Pancreas (tissue), 10 donors: ENCODE results near the gene MEG3. TPM values are rescaled to one million over a fixed set of nuclear protein-coding genes. Genes with fewer than 3 reads are reported as not detected.

Experiments used
- ATAC-seq, 4 donors: fragments of 200-7000 bp; cut with Tn5 transposase; one replicate each; pipeline versions ENCODE4 v1.8.0 to v1.9.1; 2020; ENCODE audit warnings: mild to moderate bottlenecking in 4 of 4, moderate library complexity in 4 of 4
- DNase-seq, 6 donors: peaks; one replicate each; pipeline ENCODE4 v3.0.0-alpha.2; 2020
- FAIRE-seq: peaks from 2 replicates; lab custom pipeline; 2012; peaks lifted over from hg19 to GRCh38; lab: Jason Lieb, UNC
- H3K27ac ChIP-seq, 4 donors: fragments of 200-600 bp; sonication (generic); 1 replicate in 3 of 4; 2 replicates in 1 of 4; pipeline versions ENCODE4 v1.5.0 to v1.8.0; 2020
- H3K27me3 ChIP-seq, 4 donors: fragments of 200-600 bp; one replicate each; pipeline ENCODE4 v1.8.0; 2021
- H3K36me3 ChIP-seq, 3 donors: fragments of 200-600 bp; sonication (generic) in 1 of 3; one replicate each; pipeline versions ENCODE4 v1.5.0 to v1.8.0; 2020 to 2021
- H3K4me1 ChIP-seq, 3 donors: fragments of 200-600 bp; one replicate each; pipeline ENCODE4 v1.8.0; 2021
- H3K4me3 ChIP-seq, 4 donors: fragments of 200-600 bp; sonication (generic) in 2 of 4; one replicate each; pipeline versions ENCODE4 v1.5.0 to v1.8.0; 2020 to 2021
- H3K9me3 ChIP-seq, 4 donors: fragments of 200-600 bp; one replicate each; pipeline ENCODE4 v1.8.0; 2021
- CTCF ChIP-seq, 4 donors: fragments of 200-600 bp; sonication (generic) in 3 of 4; IDR thresholded peaks; one replicate each; pipeline versions ENCODE4 v1.5.0 to v1.8.0; 2021; ENCODE audit warnings: antibody characterized with exemption in 4 of 4
- WGBS, 2 donors: extraction: QIAGEN DNeasy Blood & Tissue Kit; methylation state at CpG; one replicate each; pipeline ENCODE4 v1.1.7; 2013; 5-methylcytosine and 5-hydroxymethylcytosine counted together
- intact Hi-C, 3 donors: fragments of 100-400 bp; cut with DNase I; formaldehyde crosslinking; loops; one replicate each; pipeline versions ENCODE4 v1.11.1 to v1.14.2; 2022
- polyA plus RNA-seq, 2 donors: library from polyadenylated mRNA; stranded (reverse); fragments of 200-250 nt; gene quantifications; one replicate each; pipeline ENCODE4 v1.2.3, GENCODE V29; 2013
- total RNA-seq, 6 donors: library from RNA; stranded (reverse); fragmentation: NEBNext Ultra II Directional in 4 of 6; extraction: Animal tissue kit (Norgen Biotek cat#: 25700) in 4 of 6; gene quantifications; one replicate each; pipeline versions ENCODE4 v1.2.1 to v1.2.4, GENCODE V29; 2021 to 2023
- donor health status: healthy with polysubstance abuse.
- donor health status: DM: no; HTN: no; CAD: no; lungs with moderate emphysema.
- donor health status: DM: no; HTN: no; CAD: no.
- donor health status: control.
- donor health status: control.
- donor health status: Bipolar disorder and iron deficiency.
- donor health status: DM: yes; HTN: yes; CAD: no.
- donor health status: DM: no; HTN: no; CAD: no.
- donor health status: DM: no; HTN: no; CAD: no.
- donor health status: DM: yes; HTN: yes; CAD: no.

MEG3 gene
- total and polyA plus RNA-seq, 8 donors = 78.8 to 1,150 (median 332) TPM

GRCh38 chr14:100788517-100788916, 37.4 kb upstream of the MEG3 start:
- no peaks in the 10 kb centered on the region for H3K27me3 ChIP-seq
- intact Hi-C loops = no loop called here
- no peaks in the 10 kb centered on the region for H3K4me1 ChIP-seq
- no peaks in the 10 kb centered on the region for H3K9me3 ChIP-seq
- no peaks in the 10 kb centered on the region for H3K36me3 ChIP-seq
- no peak for TF ChIP-seq CTCF (IDR thresholded peaks at IDR 0.05)
- FAIRE-seq = no peak
- ATAC-seq = peak; percentile 35 to 85 (median 66)
- DNase-seq = peak in 2 of 6 donors; percentile 31 to 41
- H3K27ac ChIP-seq = peak overlapping the region in 1 of 4 donors; percentile 3
- no peak overlapping the region for H3K4me3 ChIP-seq
- WGBS, 2 donors = 53 to 61% methylated on average over 7 of the region's 7 CpGs

- peak overlapping the region in 1 of 4 donors; percentile 3 for H3K27ac ChIP-seq
- WGBS, 2 donors = 53 to 66% methylated on average over 5 of the region's 5 CpGs
Measured at GRCh38 chr14:100788942-100789341, 37.0 kb upstream of the MEG3 start.

GRCh38 chr14:100789460-100790417, 36.2 kb upstream of the MEG3 start:
- FAIRE-seq = no peak
- no peak for DNase-seq
- no peak for TF ChIP-seq CTCF (IDR thresholded peaks at IDR 0.05)
- no peaks in the 10 kb centered on the region for H3K27me3 ChIP-seq
- H3K36me3 ChIP-seq = no peaks in the 10 kb centered on the region
- H3K9me3 ChIP-seq = no peaks in the 10 kb centered on the region
- intact Hi-C loops = no loop called here
- 82 to 84% methylated on average over 12 of the region's 12 CpGs for WGBS, 2 donors
- no peak overlapping the region for H3K27ac ChIP-seq
- H3K4me1 ChIP-seq = no peaks in the 10 kb centered on the region
- no peak overlapping the region for H3K4me3 ChIP-seq
- no peak for ATAC-seq

More at GRCh38 chr14:100788942-100789341, 37.0 kb upstream of the MEG3 start:
- TF ChIP-seq CTCF (IDR thresholded peaks at IDR 0.05) = no peak
- FAIRE-seq (no peak), ATAC-seq (peak in 1 of 4 donors; percentile 40), DNase-seq (peak in 1 of 6 donors; percentile 10)
- Histone ChIP-seq H3K9me3 (no peaks in the 10 kb centered on the region), H3K36me3 (no peaks in the 10 kb centered on the region), H3K4me1 (no peaks in the 10 kb centered on the region), H3K27me3 (no peaks in the 10 kb centered on the region), H3K4me3 (no peak overlapping the region)
- intact Hi-C loops = no loop called here

DNA sequence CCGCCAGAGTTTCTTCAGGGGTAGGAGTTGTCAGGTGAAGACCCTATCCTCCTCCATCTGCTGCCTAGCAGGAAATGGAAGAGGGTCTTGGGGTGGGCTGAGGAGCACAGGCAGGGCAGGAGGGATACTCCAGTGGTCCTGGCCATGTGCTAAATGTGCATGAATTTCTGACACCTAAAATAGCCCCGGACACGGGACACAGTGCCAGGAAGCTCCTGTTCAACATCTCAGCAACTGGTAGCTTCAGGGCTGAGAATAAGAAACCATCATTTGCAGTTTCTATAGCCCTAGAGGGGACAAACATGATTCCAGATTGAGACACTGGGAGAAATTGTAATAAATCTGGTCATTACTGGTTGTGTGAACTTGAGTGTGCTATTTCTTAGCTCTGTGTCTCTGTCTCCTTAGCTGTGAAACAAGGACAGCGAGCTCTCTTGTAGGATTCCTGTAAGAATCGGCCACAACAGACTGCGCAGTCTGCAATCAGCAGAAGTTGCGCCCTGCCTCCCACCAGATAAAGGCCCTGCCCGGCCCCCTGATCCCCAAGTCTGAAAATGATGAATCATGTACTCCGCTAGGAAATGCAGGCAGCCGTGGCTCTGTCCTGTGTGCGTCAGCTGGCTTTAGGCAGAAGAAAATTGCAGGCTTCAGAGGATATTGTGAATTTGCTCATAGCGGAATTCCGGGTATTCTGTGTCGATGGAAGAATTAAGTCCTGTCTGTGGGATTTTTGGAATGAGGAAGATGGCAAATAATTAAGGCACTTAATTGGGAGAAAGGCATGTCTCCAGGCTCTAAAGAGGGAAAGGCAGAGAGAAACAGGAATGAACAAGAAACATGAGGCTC, 35.2 kb upstream of the MEG3 start:
- Histone ChIP-seq H3K36me3 (no peaks in the 10 kb centered on the region), H3K27me3 (no peaks in the 10 kb centered on the region), H3K4me3 (no peak overlapping the region), H3K27ac (no peak overlapping the region), H3K9me3 (no peaks in the 10 kb centered on the region), H3K4me1 (no peaks in the 10 kb centered on the region)
- FAIRE-seq (no peak), DNase-seq (no peak), ATAC-seq (no peak)
- TF ChIP-seq CTCF (IDR thresholded peaks at IDR 0.05) = no peak
- 81 to 92% methylated on average over 14 of the region's 14 CpGs for WGBS, 2 donors
- intact Hi-C loops = no loop called here
